Breast epithelium (tissue), 3 donors: ENCODE results near the gene MST1R.

Experiments
- CTCF ChIP-seq, 3 donors: fragments of 450-650 bp; IDR thresholded peaks; one replicate each; pipeline ENCODE4 v1.5.1; 2016 to 2017; ENCODE audit warnings: antibody characterized with exemption in 3 of 3, mild to moderate bottlenecking in 3 of 3, moderate library complexity in 3 of 3
- POLR2A ChIP-seq: fragments of 450-650 bp; IDR thresholded peaks from one replicate; pipeline ENCODE4 v1.6.1; 2016; ENCODE audit warnings: antibody characterized with exemption, mild to moderate bottlenecking, moderate library complexity
- POLR2AphosphoS5 ChIP-seq, 3 donors: sonication (generic); formaldehyde crosslinking; IDR thresholded peaks; one replicate each; pipeline ENCODE4 v1.6.1; 2017; ENCODE audit warnings: antibody characterized with exemption in 3 of 3

GRCh38 chr3:49896345-49896744, 7.3 kb downstream of the MST1R start:
- TF ChIP-seq CTCF (IDR thresholded peaks at IDR 0.05) (no peak), POLR2A (no peak), POLR2AphosphoS5 (IDR thresholded peaks at IDR 0.05) (no peak)
